NAMALWA (cell line): ENCODE results near the gene ZNF415.
"Not testable (repeated sequence)": the region's sequence is repeated elsewhere in the genome, so short reads cannot be mapped to it uniquely, and the experiment has no call there.

Source experiments
- DNase-seq: peaks from one replicate; pipeline ENCODE4 v3.0.0-alpha.2; 2015; ENCODE audit warnings: low spot score

ZNF415 gene

GRCh38 chr19:53102756-53103233 is 29.9 kb downstream of the ZNF415 start:
- DNase-seq = peak; percentile 54

GRCh38 chr19:53102206-53102755 is 30.4 kb downstream of the ZNF415 start:
- peak; percentile 2 for DNase-seq

GRCh38 chr19:53101518-53101917 is 31.2 kb downstream of the ZNF415 start:
- peak; percentile 13 for DNase-seq

GRCh38 chr19:53098570-53098969 is 34.1 kb downstream of the ZNF415 start:
- DNase-seq = not testable (repeated sequence)

- DNase-seq = not testable (repeated sequence)
Measured at GRCh38 chr19:53096982-53097690, 35.6 kb downstream of the ZNF415 start.

GRCh38 chr19:53096579-53096978 is 36.1 kb downstream of the ZNF415 start:
- not testable (repeated sequence) for DNase-seq

GRCh38 chr19:53094754-53095575 is 37.7 kb downstream of the ZNF415 start:
- no peak for DNase-seq

GRCh38 chr19:53092723-53093122 is 40.0 kb downstream of the ZNF415 start:
- no peak for DNase-seq

- no peak for DNase-seq
Measured at GRCh38 chr19:53091413-53092254, 41.1 kb downstream of the ZNF415 start.

- DNase-seq = no peak
Measured at GRCh38 chr19:53088091-53088490, 44.6 kb downstream of the ZNF415 start.

GRCh38 chr19:53086949-53087348 is 45.8 kb downstream of the ZNF415 start:
- no peak for DNase-seq

- DNase-seq = no peak
Measured at GRCh38 chr19:53085496-53085895, 47.2 kb downstream of the ZNF415 start.

- no peak for DNase-seq
Measured at GRCh38 chr19:53082929-53083328, 49.8 kb downstream of the ZNF415 start.

GRCh38 chr19:53079313-53079924 is 53.3 kb downstream of the ZNF415 start:
- DNase-seq = no peak

GRCh38 chr19:53078668-53079067 is 54.0 kb downstream of the ZNF415 start:
- DNase-seq = no peak

GRCh38 chr19:53076984-53077383 is 55.7 kb downstream of the ZNF415 start:
- peak; percentile 26 for DNase-seq

- DNase-seq = no peak
Measured at GRCh38 chr19:53068834-53069233, 63.9 kb downstream of the ZNF415 start.

- no peak for DNase-seq
Measured at GRCh38 chr19:53068199-53068598, 64.5 kb downstream of the ZNF415 start.

GRCh38 chr19:53057904-53058580 is 74.7 kb downstream of the ZNF415 start:
- no peak for DNase-seq
